ENCODE data around the gene EVC. TPM values are rescaled to one million over a fixed set of nuclear protein-coding genes. Genes with fewer than 3 reads are reported as not detected.
A peak's percentile ranks its signal among the peaks of the same experiment; 100 is the strongest.

Gene EVC
- 17.8 and 33.4 TPM in 2 replicates for total RNA-seq

DNA sequence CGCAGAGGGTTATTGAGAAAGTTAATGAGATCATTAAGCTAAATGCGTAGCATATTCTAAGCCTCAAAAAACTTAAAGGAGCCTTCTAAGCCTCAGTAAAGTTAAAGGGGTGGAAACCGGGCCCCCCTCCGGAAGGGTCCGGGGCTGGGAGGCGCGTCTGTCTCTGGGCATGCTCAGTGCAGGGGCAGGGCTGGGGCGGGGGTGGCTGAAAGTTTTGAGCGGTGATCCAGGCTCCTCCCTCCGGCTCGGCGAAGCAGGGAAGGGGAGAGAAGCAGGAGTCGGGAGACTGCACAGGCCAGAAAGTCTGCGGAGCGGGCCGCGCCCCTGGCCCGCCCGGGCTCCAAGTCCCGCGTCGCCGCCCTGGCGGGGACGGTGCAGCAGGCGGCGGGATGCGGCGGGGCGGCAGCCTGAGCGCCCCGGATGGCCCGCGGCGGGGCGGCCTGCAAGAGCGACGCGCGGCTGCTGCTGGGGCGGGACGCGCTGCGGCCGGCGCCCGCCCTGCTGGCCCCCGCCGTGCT, at the start of gene EVC:
Gene EVC (plus strand): TSS at position 241 of the 518 bp plus-strand sequence. CDS start 180 bp downstream, at position 421.
- DNase-seq (ENCODE audit: low read depth, low spot score): peak; percentile 27

DNA sequence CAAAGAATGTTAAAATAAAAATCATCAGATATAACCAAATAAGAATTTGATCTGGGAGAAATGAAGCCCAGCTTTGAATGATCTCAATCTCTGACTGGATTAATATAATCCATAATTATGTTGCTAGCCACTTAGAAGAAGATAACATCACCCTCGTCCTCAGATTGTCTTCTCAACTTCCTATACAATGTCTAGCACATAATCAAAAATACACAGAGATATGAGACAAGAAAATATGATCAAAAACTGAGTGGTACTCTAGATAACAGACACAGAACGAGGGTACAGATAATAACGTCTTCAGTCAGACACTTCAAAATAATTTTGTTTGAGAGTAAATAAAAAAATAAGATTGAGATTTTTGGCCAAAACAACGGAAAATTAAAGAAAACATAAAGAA, 49.8 kb upstream of the EVC start:
- DNase-seq (ENCODE audit: low read depth, low spot score): no peak

GRCh38 chr4:5662555-5662954, 48.4 kb upstream of the EVC start:
- no peak for DNase-seq (ENCODE audit: low read depth, low spot score)

DNA sequence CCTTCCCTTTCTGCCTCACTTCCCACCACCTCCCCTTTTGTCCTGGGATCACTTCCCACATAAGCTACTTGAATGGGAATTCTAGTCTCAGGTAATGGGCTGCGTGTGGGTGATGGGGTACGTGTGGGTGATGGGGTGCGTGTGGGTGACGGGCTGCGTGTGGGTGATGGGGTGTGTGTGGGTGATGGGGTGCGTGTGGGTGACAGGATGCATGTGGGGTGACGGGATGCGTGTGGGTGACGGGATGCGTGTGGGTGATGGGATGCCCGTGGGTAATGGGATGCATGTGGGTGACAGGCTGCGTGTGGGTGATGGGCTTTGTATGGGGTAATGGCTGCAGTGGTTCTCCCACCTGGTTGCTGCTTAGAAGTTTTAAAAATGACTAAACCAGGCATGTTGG, 46.2 kb upstream of the EVC start:
- DNase-seq (ENCODE audit: low read depth, low spot score): no peak

DNA sequence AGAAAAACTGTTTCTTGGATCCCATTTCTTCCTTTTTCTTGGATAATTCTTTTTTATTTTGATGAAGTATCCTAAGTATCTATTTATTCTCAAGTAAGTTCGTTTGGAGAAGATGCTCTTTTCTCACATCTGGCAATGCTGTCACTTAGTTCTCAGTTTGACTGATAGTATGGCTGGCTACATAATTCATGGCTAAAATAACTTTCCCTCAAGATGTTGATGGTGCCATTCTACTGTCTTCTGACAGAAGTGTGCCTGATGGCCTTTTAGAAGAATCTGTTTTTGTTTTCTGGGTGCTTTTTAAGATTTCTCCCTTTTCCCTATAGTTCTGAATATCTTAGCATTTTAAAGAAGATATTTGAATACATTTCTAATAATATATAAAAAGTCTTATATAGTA, 44.3 kb upstream of the EVC start:
- no peak for DNase-seq (ENCODE audit: low read depth, low spot score)

- DNase-seq (ENCODE audit: low read depth, low spot score): no peak
Measured at GRCh38 chr4:5676763-5677162, 34.2 kb upstream of the EVC start.

DNA sequence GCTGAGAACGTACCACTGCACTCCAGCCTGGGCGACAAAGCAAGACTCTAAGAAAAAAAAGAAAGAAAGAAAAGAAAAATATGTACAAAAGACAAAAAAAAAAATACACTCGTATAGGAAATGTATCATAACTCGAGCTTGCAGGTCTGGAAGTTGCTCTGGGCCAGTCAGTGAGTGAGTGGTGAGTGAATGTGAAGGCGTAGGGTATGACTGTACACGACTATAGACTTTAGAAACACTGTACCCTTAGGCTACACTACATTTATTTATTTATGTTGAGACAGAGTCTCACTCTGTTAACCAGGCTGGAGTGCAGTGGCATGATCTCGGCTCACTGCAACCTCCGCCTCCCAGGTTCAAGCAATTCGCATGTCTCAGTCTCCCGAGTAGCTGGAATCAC, 32.0 kb upstream of the EVC start:
- DNase-seq (ENCODE audit: low read depth, low spot score): no peak

DNA sequence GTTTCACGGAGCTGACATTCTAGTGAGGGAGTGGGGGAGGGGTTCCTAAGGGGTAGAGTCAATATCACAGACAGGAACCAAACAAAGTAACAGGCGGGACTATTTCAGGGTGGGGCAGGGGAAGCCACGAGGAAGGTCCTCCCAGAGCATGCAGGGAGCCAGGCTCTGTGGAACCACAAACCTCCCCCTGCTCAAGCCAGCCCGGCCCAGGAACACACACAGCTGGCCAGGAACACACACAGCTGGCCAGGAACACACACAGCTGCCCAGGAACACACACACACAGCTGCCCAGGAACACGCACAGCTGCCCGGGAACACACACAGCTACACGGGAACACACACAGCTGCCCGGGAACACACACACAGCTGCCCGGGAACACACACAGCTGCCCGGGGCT, 27.4 kb upstream of the EVC start:
- DNase-seq (ENCODE audit: low read depth, low spot score): no peak

GRCh38 chr4:5685296-5685695, 25.7 kb upstream of the EVC start:
- no peak for DNase-seq (ENCODE audit: low read depth, low spot score)

- no peak for DNase-seq (ENCODE audit: low read depth, low spot score)
Measured at GRCh38 chr4:5686338-5686737, 24.7 kb upstream of the EVC start.

DNA sequence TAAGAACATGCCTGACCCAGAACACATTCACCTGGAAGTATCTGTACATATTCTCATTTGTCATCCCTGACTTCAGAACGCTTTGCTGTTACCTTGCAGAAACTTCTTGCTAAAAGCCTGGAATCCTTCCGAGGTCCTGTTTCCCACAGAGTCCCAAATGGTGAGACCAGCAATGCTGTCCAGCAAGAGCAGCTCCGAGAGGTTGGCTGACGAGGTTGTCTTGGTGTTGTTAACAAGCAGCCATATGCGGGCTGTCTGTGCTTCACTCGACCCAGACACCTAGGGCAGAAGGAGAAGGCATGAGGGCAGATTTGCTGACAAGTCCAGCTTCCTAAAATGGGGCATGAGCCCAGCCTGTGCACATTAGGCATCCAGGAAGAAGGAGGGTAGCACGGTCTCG, 21.9 kb upstream of the EVC start:
- no peak for DNase-seq (ENCODE audit: low read depth, low spot score)

DNA sequence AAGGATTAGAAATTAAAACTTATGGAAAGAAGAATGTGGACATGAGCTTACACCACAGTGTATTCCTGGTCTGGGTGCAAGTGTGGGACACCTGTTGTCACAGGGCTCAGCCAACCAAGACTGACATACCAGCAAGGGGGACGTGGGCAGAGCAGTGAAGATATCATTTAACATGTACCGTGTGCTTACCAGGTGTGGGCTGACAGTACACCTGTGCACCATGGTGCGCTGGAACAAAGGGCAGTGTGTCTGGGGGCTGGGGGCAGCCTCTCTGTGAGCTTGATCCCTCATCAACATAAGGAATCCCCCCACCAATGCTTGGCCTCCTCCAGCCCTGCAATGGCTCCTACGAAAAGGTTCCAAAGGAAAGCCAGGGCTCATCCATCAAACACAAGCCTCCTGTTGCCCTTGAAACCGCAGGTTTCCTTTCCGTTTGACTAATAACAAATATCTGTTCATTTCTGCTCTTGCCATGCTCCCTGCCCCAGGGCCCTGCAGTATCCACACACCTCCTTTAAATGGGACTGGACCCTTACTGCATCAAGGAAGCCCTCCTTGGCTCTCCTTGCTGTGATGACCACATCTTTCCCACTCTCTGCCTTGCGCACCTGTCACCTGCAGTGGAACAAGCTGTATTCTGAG, 19.4 kb upstream of the EVC start:
- DNase-seq (ENCODE audit: low read depth, low spot score): no peak

DNA sequence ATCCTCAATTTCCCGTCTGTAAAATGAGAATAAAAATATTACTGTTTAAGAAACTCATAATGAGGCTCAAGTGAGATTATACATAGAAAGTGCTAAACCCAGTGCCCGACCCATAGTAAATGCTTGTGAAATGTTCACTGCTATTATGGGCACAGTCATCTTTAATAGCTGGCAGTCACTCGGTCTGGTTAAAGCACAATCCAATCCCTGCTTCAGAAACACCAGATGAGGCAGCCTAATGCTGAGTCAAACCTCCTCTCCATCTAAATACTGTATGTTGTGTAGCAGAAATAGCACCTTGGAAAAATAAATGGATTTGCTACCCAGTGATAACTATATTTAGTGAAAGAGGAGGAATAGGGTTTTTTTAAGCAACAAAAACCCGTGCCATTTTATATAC, 17.1 kb upstream of the EVC start:
- no peak for DNase-seq (ENCODE audit: low read depth, low spot score)

GRCh38 chr4:5696341-5696740, 14.7 kb upstream of the EVC start:
- DNase-seq (ENCODE audit: low read depth, low spot score): no peak

DNA sequence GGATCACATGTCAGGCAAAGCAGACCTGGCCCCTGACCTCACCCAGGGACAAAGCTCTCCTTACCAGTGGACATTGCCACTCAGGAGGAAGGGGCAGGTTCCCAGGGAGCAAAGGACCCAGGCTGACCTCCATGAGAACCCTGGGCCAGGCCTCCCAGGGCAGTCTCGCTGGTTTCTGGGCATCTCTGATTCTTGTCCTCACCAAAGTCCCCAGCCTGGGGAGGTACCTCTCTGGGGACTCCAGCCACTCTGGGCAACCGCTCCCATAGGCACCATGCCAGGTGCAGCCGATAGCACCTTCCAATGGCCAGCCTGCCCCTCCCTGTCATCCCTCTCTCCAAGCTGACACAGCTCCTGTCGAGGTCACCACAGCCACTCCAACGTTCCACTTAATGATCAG, 10.5 kb upstream of the EVC start:
- DNase-seq (ENCODE audit: low read depth, low spot score): no peak

DNA sequence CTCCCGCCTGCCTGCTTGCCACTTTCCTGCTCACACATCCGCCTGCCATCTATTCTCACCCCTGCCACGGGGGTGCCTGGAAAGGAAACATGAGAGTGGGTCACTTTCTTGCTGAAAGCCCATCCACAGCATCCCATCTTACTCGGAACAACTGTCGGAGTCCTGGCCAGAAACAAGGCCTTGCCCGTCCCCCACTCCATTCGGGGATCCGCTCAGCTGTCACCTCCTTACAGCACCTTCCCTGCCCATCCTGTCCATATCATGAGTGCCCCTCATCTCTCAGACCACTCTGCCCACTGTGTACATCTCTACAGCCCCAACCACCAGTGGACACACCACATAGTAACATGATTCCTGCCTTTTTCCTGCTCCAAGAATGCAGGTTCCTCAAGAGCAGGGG, 9.0 kb upstream of the EVC start:
- no peak for DNase-seq (ENCODE audit: low read depth, low spot score)

DNA sequence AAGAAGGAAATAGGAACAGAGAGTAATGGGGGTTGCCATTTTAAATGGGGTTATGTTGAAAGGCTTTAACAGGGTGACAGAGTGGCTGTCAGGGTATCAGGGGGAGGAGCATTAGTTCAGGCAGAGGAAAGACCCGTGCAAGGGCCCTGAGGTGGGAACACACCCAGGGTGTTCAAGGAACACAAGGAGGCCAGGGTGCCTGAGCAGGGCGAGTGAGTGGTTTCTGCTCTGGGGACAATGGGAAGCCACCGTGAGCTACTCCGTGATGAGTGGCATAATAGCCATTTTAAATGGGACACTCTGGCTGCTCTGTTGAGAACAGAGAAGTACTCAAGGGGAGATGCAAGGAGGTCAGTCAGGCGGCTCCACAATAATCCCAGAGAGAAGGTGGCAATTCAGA, 7.2 kb upstream of the EVC start:
- DNase-seq (ENCODE audit: low read depth, low spot score): no peak

DNA sequence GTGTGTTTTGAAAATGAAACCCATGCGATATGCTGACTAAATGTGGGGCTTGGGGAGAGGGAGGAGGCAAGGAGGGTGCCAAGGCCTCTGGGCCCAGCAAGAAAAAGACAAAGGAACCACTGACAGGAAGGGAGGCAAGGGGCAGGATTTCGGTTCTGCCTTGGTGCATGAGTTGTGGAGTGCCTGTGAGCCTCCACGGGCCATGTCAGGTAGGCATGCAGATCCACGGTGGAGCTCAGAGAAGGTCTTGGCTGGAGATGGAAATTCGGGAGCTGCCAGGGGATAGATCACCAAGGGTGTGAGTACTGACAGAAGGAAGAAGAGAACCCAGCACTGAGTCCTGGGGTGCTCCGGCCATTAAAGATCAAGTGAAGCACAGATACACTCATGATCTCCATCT, 6.7 kb upstream of the EVC start:
- DNase-seq (ENCODE audit: low read depth, low spot score): no peak

DNA sequence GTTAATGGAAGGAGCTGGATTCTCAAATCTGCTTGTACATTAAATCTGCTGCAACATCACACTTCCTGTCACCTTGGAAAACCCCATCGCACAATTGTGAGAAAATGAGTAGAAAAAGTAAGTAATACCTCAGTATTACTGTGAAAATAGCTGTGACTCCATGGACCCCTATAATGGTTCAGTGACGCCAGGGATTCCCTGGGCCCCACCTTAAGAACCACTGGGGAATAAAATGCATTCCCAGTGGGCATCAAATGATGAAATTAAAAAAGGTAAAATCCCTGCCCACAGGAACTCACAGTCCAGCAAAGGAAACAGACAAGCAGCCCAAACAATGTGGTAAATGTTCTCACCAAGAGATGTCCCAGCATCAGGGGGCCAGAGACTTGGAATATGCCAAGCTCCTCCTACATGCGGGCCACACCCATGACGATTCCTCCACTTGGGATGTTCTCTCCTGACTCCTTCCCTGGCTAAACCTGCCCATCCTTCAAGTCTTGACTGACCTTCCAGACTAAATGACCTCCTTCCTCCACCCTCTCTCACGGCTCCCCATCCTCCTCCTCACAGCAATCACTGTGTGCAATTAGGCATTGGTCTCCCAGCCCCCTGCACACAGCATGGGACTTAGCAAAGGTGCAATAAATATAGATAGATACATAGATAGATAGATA, 5.2 kb upstream of the EVC start:
- DNase-seq (ENCODE audit: low read depth, low spot score): no peak

DNA sequence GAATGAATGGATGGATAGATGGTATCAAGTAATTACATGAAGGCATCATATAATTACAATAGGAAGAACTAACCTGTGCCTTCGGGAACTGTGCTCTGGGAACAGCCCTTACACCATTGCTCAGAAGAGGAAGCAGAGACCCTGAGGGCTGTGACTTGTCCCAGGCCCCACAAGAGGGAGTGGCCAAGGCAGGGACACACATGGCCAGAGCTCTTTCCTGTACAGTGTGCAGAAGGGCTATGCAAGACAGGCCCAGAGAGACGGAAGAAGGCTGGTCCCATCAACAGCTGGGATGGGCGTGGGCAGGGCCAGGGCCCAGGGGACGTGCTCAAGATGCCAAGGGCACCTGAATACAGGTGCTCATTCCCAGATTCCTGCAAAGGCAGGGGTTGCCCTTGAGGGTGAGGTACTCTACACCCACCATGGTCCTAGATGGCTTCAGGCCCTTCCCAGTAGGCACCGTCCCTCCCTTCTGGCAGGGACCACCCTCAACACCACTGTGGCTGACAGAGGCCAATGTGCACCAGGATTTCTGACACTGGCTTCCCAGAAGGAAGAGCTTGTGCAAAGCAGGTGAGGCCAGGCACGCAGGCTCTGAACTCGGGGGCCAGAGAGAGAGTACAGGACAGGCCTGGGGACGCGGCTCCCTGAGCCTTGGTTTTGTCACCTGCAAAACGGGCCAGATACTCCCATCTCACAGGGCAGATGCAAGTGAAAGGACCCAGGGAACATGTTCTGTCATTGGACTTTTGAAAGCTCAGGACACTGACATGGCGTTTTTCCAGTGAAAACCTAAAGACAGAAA, 4.3 kb upstream of the EVC start:
- DNase-seq (ENCODE audit: low read depth, low spot score): no peak

GRCh38 chr4:5707366-5707765, 3.6 kb upstream of the EVC start:
- DNase-seq (ENCODE audit: low read depth, low spot score): no peak

DNA sequence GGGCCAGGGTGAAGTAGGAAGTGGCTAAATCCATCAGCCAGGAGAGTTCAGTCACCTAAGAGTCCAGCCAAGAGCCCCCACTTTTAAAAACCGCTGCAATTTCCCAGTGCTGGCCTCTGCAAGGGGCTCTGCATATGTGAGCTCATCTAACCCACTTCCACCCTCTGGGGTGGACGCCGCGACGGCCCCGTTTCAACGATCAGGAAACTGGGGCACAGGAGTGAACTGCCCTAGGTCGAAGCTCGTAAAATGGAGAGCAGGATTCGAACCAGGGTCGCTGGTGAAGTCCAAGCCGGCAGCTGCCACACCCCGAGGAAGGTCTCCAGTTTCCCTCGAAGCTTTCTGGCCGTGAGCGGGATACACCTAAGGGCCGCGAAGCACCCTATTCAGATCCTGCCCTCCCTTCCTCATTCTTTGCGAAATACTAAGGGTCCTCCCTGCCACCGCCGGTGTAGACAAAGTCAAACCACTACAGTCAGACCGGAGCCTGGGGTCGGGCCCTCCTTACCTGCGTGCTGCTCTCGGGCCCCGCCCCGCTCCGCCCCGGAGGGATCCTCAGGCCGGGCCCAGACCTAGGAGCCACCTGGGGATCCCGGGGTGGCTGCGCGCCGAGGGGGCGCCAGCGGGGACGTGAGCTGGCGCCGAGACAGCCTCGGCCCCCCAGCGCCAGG, 3.1 kb upstream of the EVC start:
- no peak for DNase-seq (ENCODE audit: low read depth, low spot score)
